Natural killer cell (primary cell): ENCODE results near the gene LRRN2. TPM values are rescaled to one million over a fixed set of nuclear protein-coding genes. Genes with fewer than 3 reads are reported as not detected.

Experiments
- ATAC-seq, 3 donors: fragments of 150-1000 bp in 2 of 3; fragments of 200-7000 bp in 1 of 3; cut with Tn5 transposase; 1 replicate in 1 of 3; 2 replicates in 2 of 3; pipeline ENCODE4 v1.10.0; 2021; ENCODE audit warnings: mild to moderate bottlenecking in 2 of 3, moderate library complexity in 2 of 3
- DNase-seq, 2 donors: peaks; one replicate each; pipeline versions ENCODE4 v3.0.0 to v3.0.0-alpha.2; 2013 to 2021; ENCODE audit warnings: mixed read lengths in 1 of 2
- H3K27ac ChIP-seq: one replicate; pipeline ENCODE4 v1.5.1; 2013; ENCODE audit warnings: mild to moderate bottlenecking, low read length
- H3K27me3 ChIP-seq: one replicate; pipeline ENCODE4 v1.6.1; 2013; ENCODE audit warnings: low read length; ENCODE audit not compliant: control insufficient read depth, insufficient read depth
- H3K36me3 ChIP-seq: one replicate; pipeline ENCODE4 v1.6.1; 2013; ENCODE audit warnings: low read length; ENCODE audit not compliant: control insufficient read depth, insufficient read depth
- H3K4me1 ChIP-seq: one replicate; pipeline ENCODE4 v1.6.1; 2013; ENCODE audit warnings: low read length; ENCODE audit not compliant: control insufficient read depth, insufficient read depth
- H3K4me3 ChIP-seq: one replicate; pipeline ENCODE4 v1.5.1; 2013; ENCODE audit warnings: low read length
- H3K9me3 ChIP-seq: one replicate; pipeline ENCODE4 v1.6.1; 2013; ENCODE audit warnings: low read length; ENCODE audit not compliant: control insufficient read depth, insufficient read depth
- H3K27ac Mint-ChIP-seq, 2 donors: one replicate each; pipeline ENCODE4 v1.8.0; 2022; ENCODE audit warnings: mild to moderate bottlenecking in 2 of 2, mixed read lengths in 2 of 2, moderate library complexity in 1 of 2
- H3K27me3 Mint-ChIP-seq, 2 donors: one replicate each; pipeline ENCODE4 v1.8.0; 2022; ENCODE audit warnings: low read depth in 2 of 2, mixed read lengths in 2 of 2
- H3K36me3 Mint-ChIP-seq: one replicate; pipeline ENCODE4 v1.8.0; 2022; ENCODE audit warnings: mixed read lengths
- H3K4me1 Mint-ChIP-seq, 2 donors: one replicate each; pipeline ENCODE4 v1.8.0; 2022; ENCODE audit warnings: mixed read lengths in 2 of 2
- H3K4me3 Mint-ChIP-seq: one replicate; pipeline ENCODE4 v1.8.0; 2022; ENCODE audit warnings: mild to moderate bottlenecking, moderate library complexity, mixed read lengths
- H3K9me3 Mint-ChIP-seq, 2 donors: one replicate each; pipeline ENCODE4 v1.8.0; 2022; ENCODE audit warnings: mixed read lengths in 2 of 2
- CTCF ChIP-seq: fragments of 200-600 bp; IDR thresholded peaks from one replicate; pipeline ENCODE4 v1.8.0; 2022; ENCODE audit warnings: antibody characterized with exemption
- WGBS: methylation state at CpG from one replicate; pipeline ENCODE4 v1.1.7; 2013; ENCODE audit warnings: missing lambda C conversion rate; ENCODE audit not compliant: insufficient coverage; 5-methylcytosine and 5-hydroxymethylcytosine counted together
- intact Hi-C: fragments of 100-400 bp; cut with micrococcal nuclease; formaldehyde crosslinking; loops from one replicate; pipeline ENCODE4 v1.14.2; 2022
- total RNA-seq, 4 donors: library from RNA; stranded (reverse); fragments of 120-200 nt in 1 of 4; gene quantifications; one replicate each; pipeline versions ENCODE4 v1.2.3 to v1.2.4, GENCODE V29; 2013 to 2022

LRRN2 gene
- total RNA-seq, result under 1 TPM in 2 of 3 donors, not detected in 1; 0.10 to 0.27 TPM
- 0.05 TPM for total RNA-seq (2013)

DNA sequence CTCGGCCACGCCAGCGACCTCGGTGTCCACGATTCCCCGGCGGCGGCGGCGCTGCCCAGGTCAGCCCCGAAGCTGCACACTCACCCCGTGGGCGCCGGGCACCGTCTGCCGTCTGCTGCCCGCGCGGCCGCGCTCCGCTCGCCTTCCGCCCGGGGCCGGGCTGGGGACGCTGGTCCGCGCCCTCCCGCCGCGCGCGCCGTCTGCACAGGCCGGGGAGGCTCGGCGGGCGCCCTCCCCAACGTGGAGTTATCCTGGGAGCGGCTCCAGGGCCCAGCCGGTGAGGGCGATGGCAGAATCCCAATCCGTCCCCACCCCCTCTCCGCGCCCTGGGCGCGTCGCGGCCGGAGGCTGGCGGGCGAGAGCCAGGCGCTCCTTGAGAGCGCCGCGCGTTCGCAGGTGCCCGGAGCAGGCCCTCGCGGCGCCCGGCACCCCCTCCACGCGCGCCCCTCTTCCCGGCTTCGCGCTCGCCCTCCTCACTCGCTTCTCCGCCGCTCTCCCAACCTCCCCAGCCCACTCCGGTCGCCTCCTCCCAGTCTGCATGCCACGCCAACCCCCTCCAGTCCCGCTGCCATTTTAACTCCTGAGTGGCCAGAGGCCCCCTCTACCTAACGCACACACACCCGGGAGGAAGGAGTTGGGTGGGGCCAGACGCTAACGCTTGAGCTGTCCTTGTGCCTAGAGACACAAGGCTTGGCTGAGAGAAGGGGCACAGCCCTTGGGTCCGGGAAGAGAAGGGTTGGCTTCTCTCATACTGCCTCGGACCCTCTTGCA lies at the start of gene LRRN2:
Gene LRRN2, minus strand, starts transcription at position 503 of the 771 bp plus-strand sequence. CDS start 65,746 bp downstream, outside the sequence.
- Histone ChIP-seq H3K9me3 (no peaks in the 10 kb centered on the region), H3K4me3 (no peak within 1 kb of the TSS), H3K36me3 (no peaks in the 10 kb centered on the region), H3K27ac (no peak within 1 kb of the TSS), H3K27me3 (peaks cover 14% of the 10 kb centered on the region), H3K4me1 (peaks cover 15% of the 10 kb centered on the region)
- intact Hi-C loops, result no loop called here
- Mint-ChIP-seq H3K27me3 (peaks cover 27 to 35% of the 10 kb centered on the region in 2 donors), H3K4me1 (peaks cover 5 to 18% of the 10 kb centered on the region in 2 donors), H3K36me3 (no peaks in the 10 kb centered on the region), H3K27ac (no peak within 1 kb of the TSS), H3K9me3 (no peaks in the 10 kb centered on the region), H3K4me3 (peak within 1 kb of the TSS; percentile 64)
- ATAC-seq (peak in 1 of 3 donors; percentile 52), DNase-seq (no peak)
- no peak for TF ChIP-seq CTCF
- 3% methylated on average over 83 of the region's 84 CpGs for WGBS

GRCh38 chr1:204735042-204735441 lies 49.5 kb upstream of the LRRN2 start:
- peak in 1 of 3 donors; percentile 21 for ATAC-seq
- H3K36me3 Mint-ChIP-seq, result no peaks in the 10 kb centered on the region
- TF ChIP-seq CTCF, result no peak
- no peak overlapping the region for H3K4me3 ChIP-seq
- no peak overlapping the region for H3K27ac ChIP-seq
- H3K9me3 ChIP-seq, result no peaks in the 10 kb centered on the region
- H3K27ac Mint-ChIP-seq, result no peak overlapping the region
- no peaks in the 10 kb centered on the region for H3K4me1 ChIP-seq
- DNase-seq, result no peak
- H3K27me3 Mint-ChIP-seq, result peaks cover 30 to 65% of the 10 kb centered on the region in 2 donors
- no peaks in the 10 kb centered on the region for H3K36me3 ChIP-seq
- H3K27me3 ChIP-seq, result peaks cover 4% of the 10 kb centered on the region
- intact Hi-C loops, result no loop called here
- no peak overlapping the region for H3K4me3 Mint-ChIP-seq
- peaks cover 0 to 3% of the 10 kb centered on the region in 2 donors for H3K9me3 Mint-ChIP-seq
- no peaks in the 10 kb centered on the region for H3K4me1 Mint-ChIP-seq

GRCh38 chr1:204733869-204734596 lies 48.5 kb upstream of the LRRN2 start:
- H3K4me3 ChIP-seq, result no peak overlapping the region
- intact Hi-C loops, result no loop called here

More at GRCh38 chr1:204733869-204734596, 48.5 kb upstream of the LRRN2 start:
- Mint-ChIP-seq H3K9me3 (peaks cover 0 to 3% of the 10 kb centered on the region in 2 donors), H3K27me3 (peaks cover 30 to 63% of the 10 kb centered on the region in 2 donors), H3K27ac (no peak overlapping the region), H3K4me3 (no peak overlapping the region), H3K36me3 (no peaks in the 10 kb centered on the region), H3K4me1 (no peaks in the 10 kb centered on the region)
- DNase-seq (no peak), ATAC-seq (no peak)
- H3K36me3 ChIP-seq, result no peaks in the 10 kb centered on the region
- WGBS, result 83% methylated on average over 11 of the region's 12 CpGs
- no peaks in the 10 kb centered on the region for H3K9me3 ChIP-seq
- H3K4me1 ChIP-seq, result no peaks in the 10 kb centered on the region
- no peak for TF ChIP-seq CTCF
- no peak overlapping the region for H3K27ac ChIP-seq
- peaks cover 4% of the 10 kb centered on the region for H3K27me3 ChIP-seq
